K562 (cell line): ENCODE results near the gene ZBTB39. TPM values are rescaled to one million over a fixed set of nuclear protein-coding genes. Genes with fewer than 3 reads are reported as not detected.

Experiments
- ADNP ChIP-seq: fragments of 200-800 bp; sonication (Bioruptor generic); IDR thresholded peaks from 2 replicates; pipeline ENCODE4 v1.6.1; 2016; ENCODE audit warnings: missing genetic modification characterization, missing compliant biosample characterization
- ARID1B ChIP-seq: fragments of 450-650 bp; IDR thresholded peaks from 2 replicates; pipeline ENCODE4 v1.6.1; 2016; ENCODE audit warnings: antibody characterized with exemption, mild to moderate bottlenecking, inconsistent platforms
- ARID2 ChIP-seq: fragments of 450-650 bp; IDR thresholded peaks from 2 replicates; pipeline ENCODE4 v1.6.1; 2017; ENCODE audit warnings: antibody characterized with exemption, mild to moderate bottlenecking
- BRD9 ChIP-seq: fragments of 450-650 bp; IDR thresholded peaks from 2 replicates; pipeline ENCODE4 v1.6.1; 2018; ENCODE audit warnings: low read depth; ENCODE audit not compliant: partially characterized antibody
- CC2D1A ChIP-seq: fragments of 450-650 bp; IDR thresholded peaks from 2 replicates; pipeline ENCODE4 v1.6.1; 2017; ENCODE audit warnings: mild to moderate bottlenecking
- CEBPG ChIP-seq, 3 experiments: fragments of 200-800 bp in 1 of 3; sonication (Bioruptor generic) in 1 of 3; sonication (generic) in 1 of 3; formaldehyde crosslinking in 1 of 3; IDR thresholded peaks in 2 of 3; conservative IDR thresholded peaks in 1 of 3; 2 replicates each; pipeline versions ENCODE4 v1.6.1 to v1.8.0; 2016 to 2022; ENCODE audit warnings: missing compliant biosample characterization in 2 of 3, missing genetic modification characterization in 2 of 3, mild to moderate bottlenecking in 1 of 3, missing genetic modification reagents in 1 of 3
- EP400 ChIP-seq: fragments of 450-650 bp; IDR thresholded peaks from 2 replicates; pipeline ENCODE4 v1.6.1; 2017; ENCODE audit warnings: antibody characterized with exemption, mild to moderate bottlenecking, moderate library complexity
- FIP1L1 ChIP-seq: fragments of 200-400 bp; formaldehyde crosslinking; IDR thresholded peaks from 2 replicates; pipeline ENCODE4 v1.6.1; 2018; ENCODE audit warnings: mild to moderate bottlenecking, low read depth, low read length; ENCODE audit not compliant: poor library complexity, severe bottlenecking
- NR2C1 ChIP-seq, 2 experiments: fragments of 450-650 bp; IDR thresholded peaks; 2 replicates each; pipeline ENCODE4 v1.6.1; 2017; ENCODE audit warnings: mild to moderate bottlenecking in 2 of 2, antibody characterized with exemption in 1 of 2, inconsistent platforms in 1 of 2, missing compliant biosample characterization in 1 of 2, missing genetic modification characterization in 1 of 2
- PHF21A ChIP-seq: fragments of 450-650 bp; IDR thresholded peaks from 2 replicates; pipeline ENCODE4 v1.6.1; 2017; ENCODE audit warnings: low read depth, borderline replicate concordance
- PTBP1 ChIP-seq: fragments of 200-400 bp; formaldehyde crosslinking; IDR thresholded peaks from 2 replicates; pipeline ENCODE4 v1.6.1; 2017; ENCODE audit warnings: low read depth, low read length
- SIX5 ChIP-seq, 2 experiments: IDR thresholded peaks; 2 replicates each; pipeline ENCODE4 v1.6.1; 2011; ENCODE audit warnings: low read length in 2 of 2, borderline replicate concordance in 1 of 2, low read depth in 1 of 2, mild to moderate bottlenecking in 1 of 2, moderate library complexity in 1 of 2; ENCODE audit not compliant: insufficient read depth in 1 of 2
- SLC30A9 ChIP-seq: fragments of 250-450 bp; sonication (Bioruptor Pico); IDR thresholded peaks from 2 replicates; pipeline ENCODE4 v1.8.0; 2022; ENCODE audit warnings: mild to moderate bottlenecking, moderate library complexity
- SMARCA5 ChIP-seq: fragments of 450-650 bp; IDR thresholded peaks from 2 replicates; pipeline ENCODE4 v1.6.1; 2016
- ZBED1 ChIP-seq: IDR thresholded peaks from 2 replicates; pipeline ENCODE4 v1.6.1; 2014
- ZFP30 ChIP-seq: fragments of 250-450 bp; sonication (Bioruptor Pico); IDR thresholded peaks from 2 replicates; pipeline ENCODE4 v1.8.0; 2022; ENCODE audit warnings: moderate library complexity, mild to moderate bottlenecking, inconsistent platforms, borderline replicate concordance
- polyA plus RNA-seq, 8 experiments: library from polyadenylated mRNA; depleted of rRNA in 4 of 8; stranded (reverse) in 5 of 8; unstranded in 3 of 8; fragments of >200 nt; fragmentation: Nextera tagmentation in 2 of 8; fragmentation: Illumina TruSeq in 1 of 8; extraction: Ambion mirVana in 2 of 8; extraction: Trizol in 1 of 8; gene quantifications; 2 replicates each; pipeline versions ENCODE4 v1.2.1 to v1.2.3, GENCODE V29; 2011 to 2014; ENCODE audit warnings: inconsistent platforms in 1 of 8, missing spikeins in 1 of 8
- total RNA-seq, 7 experiments: library from RNA; depleted of rRNA in 6 of 7; stranded (reverse); fragments of >200 nt in 6 of 7; fragmentation: Illumina TruSeq in 2 of 7; extraction: Trizol in 2 of 7; gene quantifications; 2 replicates each; pipeline versions ENCODE4 v1.2.1 to v1.2.3, GENCODE V29; 2011 to 2021; ENCODE audit warnings: low replicate concordance in 1 of 7
- TF ChIP-seq, protein P1 (sequence below), 2 experiments: fragments of 450-650 bp in 1 of 2; IDR thresholded peaks; 2 replicates each; pipeline ENCODE4 v1.6.1; 2011 to 2017; ENCODE audit warnings: low read depth in 2 of 2, antibody characterized with exemption in 1 of 2, borderline replicate concordance in 1 of 2, low read length in 1 of 2, mild to moderate bottlenecking in 1 of 2, mixed read lengths in 1 of 2; ENCODE audit not compliant: control insufficient read depth in 1 of 2
- TF ChIP-seq, protein P2 (sequence below): fragments of 450-650 bp; IDR thresholded peaks from 2 replicates; pipeline ENCODE4 v1.6.1; 2018; ENCODE audit warnings: mild to moderate bottlenecking, low read depth; ENCODE audit not compliant: partially characterized antibody
- TF ChIP-seq, protein P3 (sequence below): sonication (generic); formaldehyde crosslinking; IDR thresholded peaks from 2 replicates; pipeline ENCODE4 v1.8.0; 2022; ENCODE audit warnings: mild to moderate bottlenecking, missing genetic modification reagents
- TF ChIP-seq, protein P4 (sequence below), 2 experiments: IDR thresholded peaks; 2 replicates each; pipeline ENCODE4 v1.6.1; 2011; ENCODE audit warnings: borderline replicate concordance in 1 of 2, control low read depth in 1 of 2, low read depth in 1 of 2, low read length in 1 of 2, mild to moderate bottlenecking in 1 of 2, mixed read lengths in 1 of 2, moderate library complexity in 1 of 2; ENCODE audit not compliant: insufficient read depth in 1 of 2, insufficient read length in 1 of 2, poor library complexity in 1 of 2, severe bottlenecking in 1 of 2; ENCODE audit errors: extremely low read depth in 1 of 2

Gene ZBTB39
- total and polyA plus RNA-seq, 9 of the 15 experiments (the other 6 are each of a cell fraction or from before 2014, with no cell fraction given), result 3.3 to 13.3 (median 8.6) TPM

DNA sequence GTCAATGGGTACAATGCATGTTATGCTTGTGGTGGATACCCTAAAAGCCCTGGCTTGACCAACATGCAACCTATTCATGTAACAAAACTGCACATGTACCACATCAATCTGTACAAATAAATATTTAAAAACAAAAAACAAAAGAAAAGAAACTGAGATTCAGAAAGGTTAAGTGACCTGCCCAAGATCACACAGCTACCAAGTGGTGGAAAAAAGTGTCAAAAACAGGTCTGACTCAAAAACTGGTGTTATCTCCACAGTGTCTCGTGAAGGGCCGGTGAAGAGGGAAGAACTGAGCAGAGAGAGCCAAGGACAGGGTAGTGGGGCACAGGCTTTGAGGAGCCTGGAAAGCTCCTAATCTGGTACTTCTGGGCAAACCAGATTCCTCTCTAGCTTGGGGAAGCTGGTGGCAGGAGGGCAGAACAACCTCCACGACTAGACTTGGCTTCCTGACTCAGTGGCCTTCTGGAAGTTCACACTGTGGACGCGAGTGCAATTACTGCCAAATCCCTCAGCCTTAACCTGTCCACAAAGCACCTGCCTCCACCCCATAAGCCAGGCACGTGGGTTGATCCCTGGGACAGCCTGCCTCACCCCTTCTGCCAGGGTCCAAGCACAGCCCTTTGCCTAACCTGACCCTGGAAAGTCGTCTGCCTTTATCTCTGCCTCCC is 15.6 kb downstream of the ZBTB39 start (continued):
- no peak for TF ChIP-seq ARID2
- peak; percentile 90 for TF ChIP-seq ADNP (tag)
- TF ChIP-seq, protein P1, sequence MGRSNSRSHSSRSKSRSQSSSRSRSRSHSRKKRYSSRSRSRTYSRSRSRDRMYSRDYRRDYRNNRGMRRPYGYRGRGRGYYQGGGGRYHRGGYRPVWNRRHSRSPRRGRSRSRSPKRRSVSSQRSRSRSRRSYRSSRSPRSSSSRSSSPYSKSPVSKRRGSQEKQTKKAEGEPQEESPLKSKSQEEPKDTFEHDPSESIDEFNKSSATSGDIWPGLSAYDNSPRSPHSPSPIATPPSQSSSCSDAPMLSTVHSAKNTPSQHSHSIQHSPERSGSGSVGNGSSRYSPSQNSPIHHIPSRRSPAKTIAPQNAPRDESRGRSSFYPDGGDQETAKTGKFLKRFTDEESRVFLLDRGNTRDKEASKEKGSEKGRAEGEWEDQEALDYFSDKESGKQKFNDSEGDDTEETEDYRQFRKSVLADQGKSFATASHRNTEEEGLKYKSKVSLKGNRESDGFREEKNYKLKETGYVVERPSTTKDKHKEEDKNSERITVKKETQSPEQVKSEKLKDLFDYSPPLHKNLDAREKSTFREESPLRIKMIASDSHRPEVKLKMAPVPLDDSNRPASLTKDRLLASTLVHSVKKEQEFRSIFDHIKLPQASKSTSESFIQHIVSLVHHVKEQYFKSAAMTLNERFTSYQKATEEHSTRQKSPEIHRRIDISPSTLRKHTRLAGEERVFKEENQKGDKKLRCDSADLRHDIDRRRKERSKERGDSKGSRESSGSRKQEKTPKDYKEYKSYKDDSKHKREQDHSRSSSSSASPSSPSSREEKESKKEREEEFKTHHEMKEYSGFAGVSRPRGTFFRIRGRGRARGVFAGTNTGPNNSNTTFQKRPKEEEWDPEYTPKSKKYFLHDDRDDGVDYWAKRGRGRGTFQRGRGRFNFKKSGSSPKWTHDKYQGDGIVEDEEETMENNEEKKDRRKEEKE (IDR thresholded peaks at IDR 0.05; ENCODE audit: borderline replicate concordance in 1 of 2, control insufficient read depth in 1 of 2, low read depth in 2 of 2, low read length in 1 of 2), result no peak
- no peak for TF ChIP-seq ARID1B
- TF ChIP-seq, protein P2, sequence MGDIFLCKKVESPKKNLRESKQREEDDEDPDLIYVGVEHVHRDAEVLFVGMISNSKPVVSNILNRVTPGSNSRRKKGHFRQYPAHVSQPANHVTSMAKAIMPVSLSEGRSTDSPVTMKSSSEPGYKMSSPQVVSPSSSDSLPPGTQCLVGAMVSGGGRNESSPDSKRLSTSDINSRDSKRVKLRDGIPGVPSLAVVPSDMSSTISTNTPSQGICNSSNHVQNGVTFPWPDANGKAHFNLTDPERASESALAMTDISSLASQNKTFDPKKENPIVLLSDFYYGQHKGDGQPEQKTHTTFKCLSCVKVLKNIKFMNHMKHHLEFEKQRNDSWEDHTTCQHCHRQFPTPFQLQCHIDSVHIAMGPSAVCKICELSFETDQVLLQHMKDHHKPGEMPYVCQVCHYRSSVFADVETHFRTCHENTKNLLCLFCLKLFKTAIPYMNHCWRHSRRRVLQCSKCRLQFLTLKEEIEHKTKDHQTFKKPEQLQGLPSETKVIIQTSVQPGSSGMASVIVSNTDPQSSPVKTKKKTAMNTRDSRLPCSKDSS, result no peak
- TF ChIP-seq SLC30A9, result no peak
- 0 out of 2 replicates have a peak, but pooled peaks have one; percentile 53 for TF ChIP-seq PTBP1
- TF ChIP-seq CC2D1A, result peak; percentile 46; the same call in 1 of the 2 replicates
- TF ChIP-seq SMARCA5, result peak; percentile 94; the same call in 1 of the 2 replicates
- TF ChIP-seq SIX5 (IDR thresholded peaks at IDR 0.05; ENCODE audit: borderline replicate concordance in 1 of 2, insufficient read depth in 1 of 2, low read depth in 1 of 2, low read length in 2 of 2), result no peak
- TF ChIP-seq, protein P3, sequence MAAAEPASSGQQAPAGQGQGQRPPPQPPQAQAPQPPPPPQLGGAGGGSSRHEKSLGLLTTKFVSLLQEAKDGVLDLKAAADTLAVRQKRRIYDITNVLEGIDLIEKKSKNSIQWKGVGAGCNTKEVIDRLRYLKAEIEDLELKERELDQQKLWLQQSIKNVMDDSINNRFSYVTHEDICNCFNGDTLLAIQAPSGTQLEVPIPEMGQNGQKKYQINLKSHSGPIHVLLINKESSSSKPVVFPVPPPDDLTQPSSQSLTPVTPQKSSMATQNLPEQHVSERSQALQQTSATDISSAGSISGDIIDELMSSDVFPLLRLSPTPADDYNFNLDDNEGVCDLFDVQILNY, result no peak
- no peak for TF ChIP-seq NR2C1 (IDR thresholded peaks at IDR 0.05)
- TF ChIP-seq NR2C1 (tag; IDR thresholded peaks at IDR 0.05), result no peak
- TF ChIP-seq CEBPG (CRISPR knock-in tag; IDR thresholded peaks at IDR 0.05), result no peak
- no peak for TF ChIP-seq CEBPG (tag; conservative IDR thresholded peaks at IDR 0.05 in 1 of 2, IDR thresholded peaks at IDR 0.05 in 1 of 2)
- no peak for TF ChIP-seq ZBED1
- TF ChIP-seq ZFP30 (CRISPR knock-in tag), result no peak
- TF ChIP-seq BRD9, result peak; percentile 88
- TF ChIP-seq PHF21A, result no peak
- TF ChIP-seq, protein P4, sequence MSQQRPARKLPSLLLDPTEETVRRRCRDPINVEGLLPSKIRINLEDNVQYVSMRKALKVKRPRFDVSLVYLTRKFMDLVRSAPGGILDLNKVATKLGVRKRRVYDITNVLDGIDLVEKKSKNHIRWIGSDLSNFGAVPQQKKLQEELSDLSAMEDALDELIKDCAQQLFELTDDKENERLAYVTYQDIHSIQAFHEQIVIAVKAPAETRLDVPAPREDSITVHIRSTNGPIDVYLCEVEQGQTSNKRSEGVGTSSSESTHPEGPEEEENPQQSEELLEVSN (IDR thresholded peaks at IDR 0.05; ENCODE audit: borderline replicate concordance in 1 of 2, extremely low read depth in 1 of 2, insufficient read depth in 1 of 2, insufficient read length in 1 of 2, low read depth in 1 of 2, low read length in 1 of 2, poor library complexity in 1 of 2, severe bottlenecking in 1 of 2), result peak in 1 of 2 experiments; percentile 11
- TF ChIP-seq EP400, result peak; percentile 6; the same call in 1 of the 2 replicates
- TF ChIP-seq FIP1L1, result no peak
